ENCODE measurements around the gene DGAT2.

DGAT2 gene

DNA sequence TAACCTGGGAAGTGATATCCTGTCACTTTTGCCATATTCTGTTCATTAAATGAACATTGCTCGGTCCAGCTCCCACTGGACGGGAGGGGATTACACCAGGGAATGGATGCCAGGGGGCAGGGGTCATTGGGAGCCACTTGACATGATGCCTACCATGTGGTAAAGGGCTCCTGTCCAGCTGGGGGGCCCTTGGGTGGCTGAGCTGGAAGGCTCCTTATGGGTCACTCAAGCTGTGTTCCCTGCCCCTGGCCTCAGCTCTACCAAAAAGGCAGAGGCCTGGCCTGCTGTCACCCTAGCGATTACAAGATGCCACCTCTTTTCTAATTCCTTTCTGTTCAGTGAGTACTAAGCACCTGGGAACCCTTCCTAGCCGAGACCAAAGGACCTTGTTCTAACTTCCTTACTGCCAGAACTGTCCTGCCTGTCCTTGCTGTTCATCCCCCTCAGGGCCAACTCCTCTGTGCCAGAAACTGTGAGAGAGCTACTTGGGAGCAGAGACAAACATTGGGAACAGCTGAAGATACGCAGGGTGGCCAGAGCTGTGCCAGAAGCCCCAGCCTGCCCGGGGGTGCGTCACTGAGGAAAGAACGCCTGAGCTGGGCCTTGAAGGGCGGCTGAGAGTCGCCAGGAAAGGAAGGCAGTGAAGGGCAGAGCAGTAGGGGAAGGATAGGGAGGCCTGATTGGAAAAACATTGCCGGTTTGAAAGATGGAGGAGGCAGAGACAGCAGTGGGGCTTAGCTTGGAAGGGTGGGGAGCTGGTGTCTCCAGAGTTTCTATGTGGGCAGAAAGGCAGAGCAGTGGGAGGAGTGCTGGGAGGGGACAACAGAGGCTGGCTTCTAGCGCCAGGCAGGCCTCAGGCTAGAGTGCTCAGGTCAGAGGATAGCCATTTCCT, 33.7 kb downstream of the DGAT2 start:
- Histone ChIP-seq H3K27ac (ENCODE audit: low read length) (no peak overlapping the region), H3K4me3 (ENCODE audit: low read length in 2 of 2) (no peak overlapping the region), H3K9me3 (ENCODE audit: control insufficient read depth in 2 of 2, low read length in 2 of 2) (no peaks in the 10 kb centered on the region), H3K9ac (ENCODE audit: low read length in 2 of 2) (no peak overlapping the region), H3K27me3 (ENCODE audit: control insufficient read depth in 1 of 2, insufficient read depth in 2 of 2, low read length in 2 of 2) (no peaks in the 10 kb centered on the region), H3K4me1 (ENCODE audit: control insufficient read depth, insufficient read depth, low read length) (peaks cover 6% of the 10 kb centered on the region), H3K36me3 (ENCODE audit: control insufficient read depth in 2 of 2, insufficient read depth in 2 of 2, low read length in 2 of 2) (no peaks in the 10 kb centered on the region)

DNA sequence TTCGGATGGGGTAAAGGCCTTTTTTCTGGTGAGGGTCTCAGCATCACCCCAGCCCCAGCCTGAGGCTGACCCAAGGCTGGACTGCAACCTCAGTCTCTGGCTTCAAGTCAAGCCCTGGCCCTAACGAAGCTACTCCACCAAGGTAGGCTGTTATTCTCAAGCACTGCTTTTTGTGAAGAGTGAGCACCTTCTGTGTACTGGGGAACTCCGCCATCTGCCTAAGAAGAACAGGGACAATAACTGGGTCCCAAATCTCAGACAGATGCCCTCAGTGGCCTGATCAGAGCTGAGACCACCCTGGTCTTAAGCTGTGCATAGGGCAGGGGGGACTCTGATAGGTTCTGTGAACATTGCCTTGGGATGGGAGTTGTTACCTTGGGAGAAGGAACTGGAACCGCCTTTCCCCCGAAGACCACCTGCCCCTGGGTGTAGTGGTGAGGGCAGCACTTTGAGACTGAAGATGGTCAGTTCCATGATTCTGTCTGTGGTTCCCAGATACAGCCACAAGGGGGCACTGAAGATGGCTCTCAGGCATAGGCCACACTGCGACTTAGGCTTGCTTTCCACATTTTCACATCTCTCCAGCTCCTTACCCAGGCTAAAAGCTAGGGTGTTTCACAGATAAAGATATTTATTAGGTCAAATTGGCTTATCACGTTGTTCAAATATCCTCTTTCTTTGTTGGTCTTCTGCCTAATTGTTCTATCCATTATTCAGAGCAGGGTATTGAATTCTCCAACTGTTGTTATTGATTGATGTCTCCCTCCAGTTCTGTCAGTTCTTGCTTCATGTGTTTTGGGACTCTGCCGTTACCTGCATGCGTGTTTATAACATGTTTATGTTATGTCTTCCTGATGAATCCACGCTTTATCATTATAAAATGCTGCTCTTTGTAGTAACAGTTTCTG, 34.6 kb downstream of the DGAT2 start:
- no peak overlapping the region for H3K9ac ChIP-seq (ENCODE audit: low read length in 2 of 2)

GRCh38 chr11:75809111-75809510, 40.5 kb downstream of the DGAT2 start:
- H3K27ac ChIP-seq (ENCODE audit: low read length): no peak overlapping the region
- no peaks in the 10 kb centered on the region for H3K9me3 ChIP-seq (ENCODE audit: control insufficient read depth in 2 of 2, low read length in 2 of 2)
- H3K36me3 ChIP-seq (ENCODE audit: control insufficient read depth in 2 of 2, insufficient read depth in 2 of 2, low read length in 2 of 2): no peaks in the 10 kb centered on the region
- peaks cover 3% of the 10 kb centered on the region for H3K4me1 ChIP-seq (ENCODE audit: control insufficient read depth, insufficient read depth, low read length)
- H3K9ac ChIP-seq (ENCODE audit: low read length in 2 of 2): no peak overlapping the region
- H3K4me3 ChIP-seq (ENCODE audit: low read length in 2 of 2): no peak overlapping the region
- H3K27me3 ChIP-seq (ENCODE audit: control insufficient read depth in 1 of 2, insufficient read depth in 2 of 2, low read length in 2 of 2): no peaks in the 10 kb centered on the region

More for the DNA sequence above, 34.6 kb downstream of the DGAT2 start:
- Histone ChIP-seq H3K9me3 (ENCODE audit: control insufficient read depth in 2 of 2, low read length in 2 of 2) (no peaks in the 10 kb centered on the region), H3K27ac (ENCODE audit: low read length) (no peak overlapping the region), H3K4me1 (ENCODE audit: control insufficient read depth, insufficient read depth, low read length) (peaks cover 6% of the 10 kb centered on the region), H3K36me3 (ENCODE audit: control insufficient read depth in 2 of 2, insufficient read depth in 2 of 2, low read length in 2 of 2) (no peaks in the 10 kb centered on the region), H3K4me3 (ENCODE audit: low read length in 2 of 2) (no peak overlapping the region), H3K27me3 (ENCODE audit: control insufficient read depth in 1 of 2, insufficient read depth in 2 of 2, low read length in 2 of 2) (no peaks in the 10 kb centered on the region)

DNA sequence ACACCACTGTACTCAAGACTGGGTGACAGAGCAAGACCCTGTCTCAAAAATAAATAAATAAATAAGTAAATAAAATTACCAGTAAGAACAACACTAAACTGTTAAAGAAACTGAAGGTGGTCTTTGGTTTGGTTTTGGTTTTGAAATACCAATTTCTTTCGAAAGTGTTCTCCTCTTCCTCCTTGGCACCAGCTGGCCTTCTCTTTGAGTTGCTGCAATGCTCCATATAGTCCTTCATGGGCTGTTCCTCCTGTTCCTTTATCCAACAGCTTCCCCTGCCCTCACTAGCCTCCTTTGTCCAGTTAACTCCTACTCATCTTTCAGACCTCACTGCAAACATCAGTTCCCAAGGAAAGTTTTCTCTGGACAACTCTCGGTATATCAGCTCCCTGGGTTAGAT, 41.4 kb downstream of the DGAT2 start:
- Histone ChIP-seq H3K9ac (ENCODE audit: low read length in 2 of 2) (no peak overlapping the region), H3K27ac (ENCODE audit: low read length) (no peak overlapping the region), H3K27me3 (ENCODE audit: control insufficient read depth in 1 of 2, insufficient read depth in 2 of 2, low read length in 2 of 2) (no peaks in the 10 kb centered on the region), H3K4me1 (ENCODE audit: control insufficient read depth, insufficient read depth, low read length) (peaks cover 9% of the 10 kb centered on the region), H3K36me3 (ENCODE audit: control insufficient read depth in 2 of 2, insufficient read depth in 2 of 2, low read length in 2 of 2) (no peaks in the 10 kb centered on the region), H3K4me3 (ENCODE audit: low read length in 2 of 2) (no peak overlapping the region), H3K9me3 (ENCODE audit: control insufficient read depth in 2 of 2, low read length in 2 of 2) (no peaks in the 10 kb centered on the region)

DNA sequence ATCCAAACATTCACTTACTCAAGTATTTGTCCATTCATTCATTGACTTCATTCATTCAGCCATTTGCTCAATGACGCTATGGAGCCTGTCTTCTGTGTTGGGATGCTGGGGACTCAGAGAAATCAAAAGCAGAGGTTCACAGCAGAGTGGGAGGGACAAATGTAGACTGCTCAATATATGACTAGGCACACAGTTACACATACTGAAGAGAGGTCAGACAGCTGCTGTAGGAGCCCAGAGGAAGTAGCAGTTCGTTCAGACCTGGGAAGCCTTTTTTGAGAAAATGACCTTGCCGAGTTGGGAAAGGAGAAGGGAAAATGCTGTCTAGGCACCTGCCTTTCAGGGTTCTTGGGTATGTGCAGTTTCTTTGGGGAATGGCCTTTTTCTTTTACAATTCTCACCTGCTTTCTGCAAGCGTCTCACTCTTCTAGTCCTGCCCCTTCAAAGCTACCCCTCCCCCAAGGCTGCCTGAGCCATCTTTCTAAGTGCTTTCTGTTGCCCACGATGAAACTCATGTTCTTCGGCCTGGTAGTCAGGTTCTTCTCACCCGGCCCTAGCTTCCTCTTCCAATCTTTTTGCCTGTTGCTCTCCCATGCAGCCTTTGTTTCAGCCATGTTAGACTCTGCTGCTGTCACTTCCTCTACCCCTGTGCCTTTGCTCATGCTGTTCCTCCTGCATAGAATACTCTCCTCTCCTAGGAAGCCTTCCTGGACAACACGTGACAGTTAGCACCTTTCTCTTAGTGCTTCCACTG, 42.2 kb downstream of the DGAT2 start:
- no peaks in the 10 kb centered on the region for H3K36me3 ChIP-seq (ENCODE audit: control insufficient read depth in 2 of 2, insufficient read depth in 2 of 2, low read length in 2 of 2)
- no peak overlapping the region for H3K4me3 ChIP-seq (ENCODE audit: low read length in 2 of 2)
- H3K4me1 ChIP-seq (ENCODE audit: control insufficient read depth, insufficient read depth, low read length): peaks cover 9% of the 10 kb centered on the region
- no peaks in the 10 kb centered on the region for H3K9me3 ChIP-seq (ENCODE audit: control insufficient read depth in 2 of 2, low read length in 2 of 2)
- H3K9ac ChIP-seq (ENCODE audit: low read length in 2 of 2): no peak overlapping the region
- H3K27me3 ChIP-seq (ENCODE audit: control insufficient read depth in 1 of 2, insufficient read depth in 2 of 2, low read length in 2 of 2): no peaks in the 10 kb centered on the region
- no peak overlapping the region for H3K27ac ChIP-seq (ENCODE audit: low read length)

DNA sequence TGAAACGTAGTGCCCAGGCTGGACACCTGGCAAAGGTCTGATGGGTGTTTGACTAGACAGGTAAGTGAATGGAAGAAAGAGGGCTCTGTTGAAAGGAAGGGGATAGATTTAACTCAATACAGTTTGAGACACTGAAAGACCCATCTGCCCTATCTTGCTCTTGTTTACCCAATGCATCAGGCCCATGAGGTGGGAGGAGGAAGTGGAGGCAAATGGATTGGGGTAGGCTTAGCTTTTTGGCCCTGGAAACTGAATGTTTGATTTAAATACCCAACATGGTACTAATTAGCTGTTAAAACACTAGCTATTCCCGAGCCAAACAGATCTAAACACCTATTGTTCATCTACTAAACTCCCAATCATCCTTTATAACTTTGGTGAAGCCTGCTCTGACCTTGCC, 42.9 kb downstream of the DGAT2 start:
- H3K4me1 ChIP-seq (ENCODE audit: control insufficient read depth, insufficient read depth, low read length): peaks cover 9% of the 10 kb centered on the region
- H3K9me3 ChIP-seq (ENCODE audit: control insufficient read depth in 2 of 2, low read length in 2 of 2): no peaks in the 10 kb centered on the region
- H3K27me3 ChIP-seq (ENCODE audit: control insufficient read depth in 1 of 2, insufficient read depth in 2 of 2, low read length in 2 of 2): no peaks in the 10 kb centered on the region
- H3K27ac ChIP-seq (ENCODE audit: low read length): no peak overlapping the region
- no peak overlapping the region for H3K9ac ChIP-seq (ENCODE audit: low read length in 2 of 2)
- no peak overlapping the region for H3K4me3 ChIP-seq (ENCODE audit: low read length in 2 of 2)
- no peaks in the 10 kb centered on the region for H3K36me3 ChIP-seq (ENCODE audit: control insufficient read depth in 2 of 2, insufficient read depth in 2 of 2, low read length in 2 of 2)

DNA sequence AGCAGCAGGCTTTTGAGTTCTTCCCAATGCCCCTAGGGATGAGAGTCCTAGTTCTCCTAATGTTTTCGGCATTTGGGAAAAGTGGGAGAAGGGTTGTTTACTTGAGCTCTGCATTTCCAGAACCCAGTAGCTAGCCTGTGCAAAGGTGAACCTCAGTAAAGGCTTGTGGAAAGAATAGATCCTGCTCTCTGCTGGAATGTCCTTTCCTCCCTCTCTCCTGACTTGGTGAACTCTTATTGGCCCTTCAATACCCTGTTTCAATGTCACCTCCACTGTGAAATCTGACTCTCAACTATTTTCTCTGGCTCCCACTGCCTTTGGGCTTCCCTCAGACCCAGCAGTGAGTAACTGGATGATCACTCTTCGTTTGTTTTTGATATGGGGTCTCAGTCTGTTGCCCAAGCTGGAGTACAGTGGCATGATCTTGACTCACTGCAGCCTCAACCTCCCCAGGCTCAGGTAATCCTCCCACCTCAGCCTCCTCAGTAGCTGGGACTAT, 44.0 kb downstream of the DGAT2 start:
- Histone ChIP-seq H3K36me3 (ENCODE audit: control insufficient read depth in 2 of 2, insufficient read depth in 2 of 2, low read length in 2 of 2) (no peaks in the 10 kb centered on the region), H3K4me3 (ENCODE audit: low read length in 2 of 2) (no peak overlapping the region), H3K9ac (ENCODE audit: low read length in 2 of 2) (no peak overlapping the region), H3K9me3 (ENCODE audit: control insufficient read depth in 2 of 2, low read length in 2 of 2) (no peaks in the 10 kb centered on the region), H3K27me3 (ENCODE audit: control insufficient read depth in 1 of 2, insufficient read depth in 2 of 2, low read length in 2 of 2) (no peaks in the 10 kb centered on the region), H3K27ac (ENCODE audit: low read length) (no peak overlapping the region), H3K4me1 (ENCODE audit: control insufficient read depth, insufficient read depth, low read length) (peaks cover 15% of the 10 kb centered on the region)

DNA sequence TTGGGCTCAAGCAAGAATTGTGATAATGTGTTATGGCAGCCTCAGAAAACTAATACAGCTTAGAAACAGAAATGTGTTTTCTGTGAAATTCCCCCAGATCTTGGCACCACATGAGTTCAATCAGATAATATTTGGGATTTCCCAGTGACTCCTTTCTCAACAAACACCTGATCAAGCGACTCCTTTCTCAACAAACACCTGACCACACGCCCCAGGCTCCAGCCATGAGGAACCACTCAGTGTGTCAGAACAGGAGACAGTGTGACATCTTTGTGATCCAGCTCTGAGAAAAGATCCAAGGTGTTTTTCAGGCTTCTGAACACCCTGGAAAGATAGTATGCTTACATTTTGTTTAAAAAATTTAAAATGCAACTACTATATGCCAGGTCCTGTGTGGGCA, 44.5 kb downstream of the DGAT2 start:
- H3K9me3 ChIP-seq (ENCODE audit: control insufficient read depth in 2 of 2, low read length in 2 of 2): no peaks in the 10 kb centered on the region
- H3K9ac ChIP-seq (ENCODE audit: low read length in 2 of 2): no peak overlapping the region
- no peak overlapping the region for H3K27ac ChIP-seq (ENCODE audit: low read length)
- no peaks in the 10 kb centered on the region for H3K36me3 ChIP-seq (ENCODE audit: control insufficient read depth in 2 of 2, insufficient read depth in 2 of 2, low read length in 2 of 2)
- no peaks in the 10 kb centered on the region for H3K27me3 ChIP-seq (ENCODE audit: control insufficient read depth in 1 of 2, insufficient read depth in 2 of 2, low read length in 2 of 2)
- H3K4me1 ChIP-seq (ENCODE audit: control insufficient read depth, insufficient read depth, low read length): peaks cover 15% of the 10 kb centered on the region
- no peak overlapping the region for H3K4me3 ChIP-seq (ENCODE audit: low read length in 2 of 2)

DNA sequence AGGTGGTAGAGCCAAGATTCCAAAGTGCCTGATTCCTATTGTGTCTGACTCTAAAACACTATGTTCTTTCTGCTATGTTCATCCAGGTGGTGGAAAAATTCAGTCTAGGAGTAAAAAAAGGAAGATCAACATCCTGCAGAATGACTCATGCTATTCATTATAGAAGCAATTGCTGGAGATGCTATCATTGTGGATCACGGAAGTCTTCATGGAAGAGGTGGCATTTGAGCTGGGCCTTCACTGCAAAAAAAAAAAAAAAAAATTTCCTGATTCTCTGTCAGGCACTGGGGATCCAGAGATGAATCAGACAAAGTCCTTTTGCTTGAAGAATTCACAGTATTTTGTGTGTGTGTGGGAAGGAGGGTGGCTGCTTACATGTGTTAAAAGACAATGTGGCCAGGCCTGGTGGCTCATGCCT, 45.1 kb downstream of the DGAT2 start:
- Histone ChIP-seq H3K27me3 (ENCODE audit: control insufficient read depth in 1 of 2, insufficient read depth in 2 of 2, low read length in 2 of 2) (no peaks in the 10 kb centered on the region), H3K4me1 (ENCODE audit: control insufficient read depth, insufficient read depth, low read length) (peaks cover 15% of the 10 kb centered on the region), H3K9me3 (ENCODE audit: control insufficient read depth in 2 of 2, low read length in 2 of 2) (no peaks in the 10 kb centered on the region), H3K27ac (ENCODE audit: low read length) (peak overlapping the region; percentile 78), H3K4me3 (ENCODE audit: low read length in 2 of 2) (peak overlapping the region in 1 of 2 donors; percentile 95), H3K9ac (ENCODE audit: low read length in 2 of 2) (no peak overlapping the region), H3K36me3 (ENCODE audit: control insufficient read depth in 2 of 2, insufficient read depth in 2 of 2, low read length in 2 of 2) (no peaks in the 10 kb centered on the region)

GRCh38 chr11:75814363-75814676, 45.7 kb downstream of the DGAT2 start:
- Histone ChIP-seq H3K4me3 (ENCODE audit: low read length in 2 of 2) (peak overlapping the region; percentile 84 to 95), H3K27me3 (ENCODE audit: control insufficient read depth in 1 of 2, insufficient read depth in 2 of 2, low read length in 2 of 2) (no peaks in the 10 kb centered on the region), H3K9ac (ENCODE audit: low read length in 2 of 2) (peak overlapping the region; percentile 55 to 73), H3K36me3 (ENCODE audit: control insufficient read depth in 2 of 2, insufficient read depth in 2 of 2, low read length in 2 of 2) (no peaks in the 10 kb centered on the region), H3K9me3 (ENCODE audit: control insufficient read depth in 2 of 2, low read length in 2 of 2) (no peaks in the 10 kb centered on the region), H3K27ac (ENCODE audit: low read length) (peak overlapping the region; percentile 78), H3K4me1 (ENCODE audit: control insufficient read depth, insufficient read depth, low read length) (peaks cover 15% of the 10 kb centered on the region)
